ENCODE data around the gene TBC1D3C. TPM values are rescaled to one million over a fixed set of nuclear protein-coding genes. Genes with fewer than 3 reads are reported as not detected.
"Not testable (repeated sequence)": the region's sequence is repeated elsewhere in the genome, so short reads cannot be mapped to it uniquely, and the experiment has no call there.

TBC1D3C gene
- 0.38 TPM in 1 of 2 replicates, not detected in the other for total RNA-seq

GRCh38 chr17:38068534-38068933 lies at the start of gene TBC1D3C:
Gene TBC1D3C (minus strand): TSS chr17:38068634. CDS start chr17:38067066, 1,568 bp downstream.
- H3K4me3 ChIP-seq (ENCODE audit: low read depth, low read length); H3K36me3 ChIP-seq (ENCODE audit: control insufficient read depth, insufficient read depth, low read length); FAIRE-seq; DNase-seq (ENCODE audit: low read depth); H3K27me3 ChIP-seq (ENCODE audit: control insufficient read depth, insufficient read depth, low read length): not testable (repeated sequence)

GRCh38 chr17:38099262-38099661 lies 30.8 kb upstream of the TBC1D3C start:
- not testable (repeated sequence) for FAIRE-seq; H3K4me3 ChIP-seq (ENCODE audit: low read depth, low read length); DNase-seq (ENCODE audit: low read depth); H3K27me3 ChIP-seq (ENCODE audit: control insufficient read depth, insufficient read depth, low read length); H3K36me3 ChIP-seq (ENCODE audit: control insufficient read depth, insufficient read depth, low read length)

DNA sequence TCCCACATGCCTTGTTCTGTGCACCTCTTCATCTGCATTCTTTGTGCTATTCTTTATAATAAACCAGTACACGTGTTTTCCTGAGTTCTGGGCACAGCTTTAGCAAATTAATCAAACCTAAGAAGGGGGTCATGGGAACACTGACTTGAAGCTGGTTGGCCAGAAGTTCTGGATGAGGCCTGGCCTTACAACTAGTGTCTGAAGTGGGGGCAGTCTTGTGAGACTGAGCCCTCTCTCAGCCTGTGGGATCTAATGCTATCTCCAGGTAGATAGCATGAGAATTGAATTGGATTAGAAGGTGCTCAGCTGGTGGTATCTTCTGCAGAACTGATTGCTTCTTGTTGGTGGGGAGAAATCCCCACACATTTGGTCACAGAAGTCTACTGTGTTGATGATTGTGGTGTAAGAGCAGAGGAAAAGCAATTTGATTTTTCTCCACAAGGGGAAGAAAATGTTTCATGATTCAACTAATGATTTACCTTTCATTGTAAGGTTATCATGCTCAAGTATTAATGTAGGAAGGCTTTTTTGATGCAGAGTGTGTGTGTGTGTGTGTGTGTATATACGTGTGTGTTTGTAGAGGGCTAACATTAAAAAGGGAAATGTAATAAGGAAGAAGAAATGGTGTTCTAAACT lies 25.7 kb upstream of the TBC1D3C start:
- FAIRE-seq; H3K36me3 ChIP-seq (ENCODE audit: control insufficient read depth, insufficient read depth, low read length); H3K4me3 ChIP-seq (ENCODE audit: low read depth, low read length); DNase-seq (ENCODE audit: low read depth); H3K27me3 ChIP-seq (ENCODE audit: control insufficient read depth, insufficient read depth, low read length): not testable (repeated sequence)

DNA sequence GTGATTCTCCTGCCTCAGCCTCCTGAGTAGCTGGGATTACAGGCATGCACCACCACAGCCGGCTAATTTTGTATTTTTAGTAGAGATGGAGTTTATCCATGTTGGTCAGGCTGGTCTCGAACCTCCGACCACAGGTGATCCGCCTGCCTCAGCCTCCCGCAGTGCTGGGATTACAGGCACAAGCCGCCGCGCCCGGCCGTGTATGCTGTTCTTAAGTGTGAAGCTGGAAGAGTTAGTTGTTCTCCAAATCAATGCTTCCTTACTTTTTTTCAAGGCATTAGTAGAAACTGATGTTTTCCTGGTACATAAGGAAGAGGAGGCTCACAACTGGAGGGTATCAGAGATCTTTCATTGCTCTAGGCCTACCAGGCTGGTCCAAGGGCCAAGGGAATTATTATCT lies 19.7 kb upstream of the TBC1D3C start:
- not testable (repeated sequence) for H3K27me3 ChIP-seq (ENCODE audit: control insufficient read depth, insufficient read depth, low read length); H3K36me3 ChIP-seq (ENCODE audit: control insufficient read depth, insufficient read depth, low read length); H3K4me3 ChIP-seq (ENCODE audit: low read depth, low read length); DNase-seq (ENCODE audit: low read depth); FAIRE-seq

GRCh38 chr17:38087344-38087743 lies 18.9 kb upstream of the TBC1D3C start:
- FAIRE-seq; DNase-seq (ENCODE audit: low read depth); H3K36me3 ChIP-seq (ENCODE audit: control insufficient read depth, insufficient read depth, low read length); H3K27me3 ChIP-seq (ENCODE audit: control insufficient read depth, insufficient read depth, low read length); H3K4me3 ChIP-seq (ENCODE audit: low read depth, low read length): not testable (repeated sequence)

Other genes with a start within 250 kb of the TBC1D3C start
- gene TBC1D3K, start 144.2 kb downstream of the TBC1D3C start, total RNA-seq, result not detected in 2 replicates
- 2.6 and 3.1 TPM in 2 replicates for gene TBC1D3L, start 79.6 kb downstream of the TBC1D3C start, total RNA-seq
- 0.13 TPM in 1 of 2 replicates, not detected in the other for gene TBC1D3D, start 64.7 kb downstream of the TBC1D3C start, total RNA-seq
- gene TBC1D3E, start 59.3 kb upstream of the TBC1D3C start, total RNA-seq, result 0.77 TPM in 1 of 2 replicates, not detected in the other
- not detected in 2 replicates for gene TBC1D3, start 123.9 kb upstream of the TBC1D3C start, total RNA-seq
- 23.7 and 26.5 TPM in 2 replicates for gene MRPL45, start 228.5 kb upstream of the TBC1D3C start, total RNA-seq

Data from bronchial epithelial cell (primary cell).